HCT116 (cell line): ENCODE data around the gene ZNF699. TPM values are rescaled to one million over a fixed set of nuclear protein-coding genes. Genes with fewer than 3 reads are reported as not detected.

ENCODE experiments used
- total RNA-seq: library from RNA; stranded (reverse); gene quantifications from one replicate; pipeline ENCODE4 v1.2.1, GENCODE V29; 2021; ENCODE audit not compliant: unreplicated experiment

ZNF699 gene
- total RNA-seq, 1 experiment from 2014 or later, result 7.8 TPM

Other genes with a start within 250 kb of the ZNF699 start
- gene OR1M1, start 222.8 kb downstream of the ZNF699 start, total RNA-seq, result not detected
- not detected for gene OR7G2, start 202.4 kb downstream of the ZNF699 start, total RNA-seq
- not detected for gene OR7G1, start 194.1 kb downstream of the ZNF699 start, total RNA-seq
- not detected for gene OR7G3, start 182.9 kb downstream of the ZNF699 start, total RNA-seq
- gene ZNF317, start 169.4 kb downstream of the ZNF699 start, total RNA-seq, result 39.8 TPM
- 0.07 TPM for gene OR7D2, start 130.9 kb downstream of the ZNF699 start, total RNA-seq
- gene OR7D4, start 90.2 kb downstream of the ZNF699 start, total RNA-seq, result not detected
- gene OR7E24, start 58.9 kb downstream of the ZNF699 start, total RNA-seq, result not detected
- 10.9 TPM for gene ZNF559, start 14.3 kb upstream of the ZNF699 start, total RNA-seq
- 1.2 TPM for gene ZNF177, start 53.2 kb upstream of the ZNF699 start, total RNA-seq
- 9.4 TPM for gene ZNF266, start 125.7 kb upstream of the ZNF699 start, total RNA-seq
- not detected for gene ZNF560, start 188.8 kb upstream of the ZNF699 start, total RNA-seq
- 1.7 TPM for gene ZNF426, start 228.8 kb upstream of the ZNF699 start, total RNA-seq